HG03469 (cell line): Measurements from ENCODE around the gene FLAD1.

Source experiments
- ATAC-seq: cut with Tn5 transposase; IDR thresholded peaks from one replicate; pipeline ENCODE4 v1.9.1; 2021; ENCODE audit warnings: mild to moderate bottlenecking, moderate library complexity, moderate number of reproducible peaks; ENCODE audit not compliant: unreplicated experiment

The FLAD1 gene

GRCh38 chr1:154951901-154952657 lies 31.1 kb upstream of the FLAD1 start:
- no peak for ATAC-seq

- ATAC-seq = no peak
These were observed 30.5 kb upstream of the FLAD1 start for GRCh38 chr1:154952664-154953063.

DNA sequence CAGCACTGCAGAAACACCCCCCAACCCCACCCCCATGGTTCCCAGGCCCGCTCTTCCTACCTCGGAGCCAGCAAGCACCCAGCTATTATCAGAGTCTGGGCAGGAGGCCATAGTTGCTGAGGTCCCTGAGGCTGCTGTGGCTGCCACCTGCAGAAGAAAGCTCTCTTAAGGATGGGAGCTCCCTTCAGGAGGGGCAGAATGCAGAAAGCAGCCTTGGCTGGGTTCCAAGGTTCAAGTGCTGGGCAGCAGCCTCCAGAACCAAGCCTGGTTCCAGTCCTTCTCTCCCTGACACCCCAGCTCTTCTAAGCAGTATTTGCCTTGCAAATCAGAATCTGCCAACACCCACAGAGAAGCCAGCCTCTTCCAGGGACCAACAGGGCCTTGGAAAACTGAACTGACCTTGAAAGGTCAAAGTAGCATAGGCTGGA lies 29.5 kb upstream of the FLAD1 start:
- no peak for ATAC-seq

DNA sequence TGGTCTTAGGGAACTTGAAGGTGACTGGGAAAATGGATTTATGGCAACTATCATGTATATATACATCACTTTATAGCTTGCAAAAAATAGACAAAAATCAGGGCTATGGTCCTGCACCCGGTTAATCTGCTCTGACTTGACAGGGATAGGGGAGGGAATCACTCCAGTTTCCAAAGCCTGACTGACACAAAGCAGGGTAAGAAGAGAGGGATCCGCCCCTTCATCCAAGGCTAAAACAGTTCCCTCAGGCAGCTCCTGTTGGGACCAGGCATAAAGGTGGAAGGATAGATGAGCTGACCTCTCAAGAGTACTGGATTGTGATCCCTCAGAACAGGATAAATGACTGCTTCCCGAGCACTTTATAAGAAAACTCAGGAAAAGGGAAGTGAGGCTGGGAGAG lies 28.6 kb upstream of the FLAD1 start:
- no peak for ATAC-seq

- peak; percentile 30 for ATAC-seq
These were observed 28.0 kb upstream of the FLAD1 start for GRCh38 chr1:154955039-154955717.

DNA sequence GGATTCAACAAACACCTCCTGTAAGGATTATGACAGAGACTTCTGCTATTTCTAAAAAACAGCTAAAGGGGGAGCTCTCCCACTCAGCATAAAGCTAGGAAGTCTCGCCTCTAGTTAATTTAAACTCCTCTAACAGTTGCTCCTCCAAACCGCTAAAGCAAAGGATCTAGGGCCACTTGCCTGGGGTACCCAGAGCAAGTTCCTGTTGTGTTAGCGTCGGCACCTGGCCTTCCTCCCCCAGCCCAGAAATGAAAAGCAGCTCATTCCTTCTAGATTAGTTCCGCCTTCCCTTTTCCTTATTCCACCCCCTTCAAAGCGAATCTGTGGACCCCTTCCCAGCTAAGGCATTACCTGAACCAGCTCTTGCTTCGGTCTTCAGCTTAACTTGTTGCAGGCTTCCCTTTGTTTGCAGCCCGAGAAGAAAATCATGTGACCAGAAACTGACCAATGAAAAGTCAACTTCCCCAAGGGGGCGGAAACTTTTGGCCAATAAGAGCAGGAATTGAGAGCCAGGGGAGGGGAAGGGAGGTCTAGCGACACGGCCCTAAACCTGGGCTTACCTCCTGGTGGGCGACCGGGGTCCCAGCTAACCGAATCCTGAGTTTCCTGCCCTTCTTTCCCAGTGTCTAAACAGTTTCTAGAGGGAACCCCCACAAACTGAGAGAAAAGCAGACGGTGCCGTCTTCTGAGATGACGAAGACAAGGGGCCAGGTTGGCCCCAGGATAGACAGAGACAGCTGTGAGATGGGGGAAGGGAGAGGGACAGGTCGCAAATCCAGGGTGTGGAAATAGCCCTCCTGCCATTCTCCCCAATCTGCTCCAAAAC lies 27.2 kb upstream of the FLAD1 start, which contains the start of gene PBXIP1:
Gene PBXIP1, minus strand, starts transcription at position 382 of the 826 bp plus-strand sequence. CDS start 2,378 bp downstream, outside the sequence.
- peak; percentile 35 for ATAC-seq

GRCh38 chr1:154956544-154956941 lies 26.6 kb upstream of the FLAD1 start:
- no peak for ATAC-seq

GRCh38 chr1:154957091-154957657 lies 26.0 kb upstream of the FLAD1 start:
- no peak for ATAC-seq

DNA sequence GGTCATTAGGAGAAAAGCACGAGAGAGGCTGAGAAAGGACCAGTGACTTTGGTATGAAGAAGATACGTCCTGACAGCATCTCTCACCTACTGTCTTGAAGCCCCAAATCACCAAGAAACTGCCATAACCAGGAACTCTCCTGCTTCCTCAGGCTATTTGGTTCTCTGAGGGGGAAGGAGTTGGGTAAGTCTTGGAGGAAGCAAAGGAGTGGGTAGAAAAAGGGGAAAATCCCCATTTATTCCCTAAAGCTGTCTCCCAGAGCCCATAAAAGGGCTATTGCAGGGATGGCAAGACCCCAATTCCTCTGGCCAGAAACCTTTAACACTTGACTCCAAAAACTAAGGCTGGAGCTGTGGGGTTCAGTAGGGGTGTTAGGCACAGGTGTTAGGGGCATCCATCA lies 25.1 kb upstream of the FLAD1 start:
- no peak for ATAC-seq

- ATAC-seq = no peak
These were observed 24.3 kb upstream of the FLAD1 start for GRCh38 chr1:154958681-154959425.

GRCh38 chr1:154959426-154959780 lies 23.7 kb upstream of the FLAD1 start:
- ATAC-seq = no peak

DNA sequence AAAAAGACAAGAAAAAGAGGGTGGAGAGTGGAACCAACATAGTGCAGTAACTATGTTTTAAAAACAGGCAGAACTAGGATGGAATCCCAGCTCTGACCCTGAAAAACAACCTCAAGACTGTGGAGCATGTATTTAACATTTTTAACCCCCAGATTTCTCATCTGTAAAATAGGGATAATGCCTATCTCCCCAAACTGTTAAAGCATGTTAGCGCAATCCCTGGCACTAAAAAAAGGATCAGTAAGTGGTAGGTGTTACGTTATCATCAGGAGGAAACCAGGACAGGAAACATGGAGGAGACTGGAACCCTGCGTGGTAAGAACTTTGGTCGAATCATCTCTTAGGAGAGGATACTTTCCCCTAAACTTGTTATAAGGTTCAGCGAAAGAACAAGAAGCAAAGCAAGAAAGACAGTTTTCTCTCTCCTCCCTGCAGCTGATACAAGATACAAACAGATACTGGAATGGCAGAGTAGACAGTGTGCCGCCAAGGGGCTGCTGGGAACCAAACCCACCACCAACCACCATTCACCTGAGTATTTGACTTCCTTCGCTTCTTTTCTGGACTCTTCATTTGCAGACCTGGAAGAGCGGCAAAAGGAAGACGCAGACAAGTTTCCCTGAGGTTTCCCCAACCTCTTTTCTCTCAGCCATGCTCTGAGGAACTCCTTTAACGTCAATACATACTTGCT lies 22.6 kb upstream of the FLAD1 start:
- no peak for ATAC-seq

GRCh38 chr1:154961207-154962155 lies 21.7 kb upstream of the FLAD1 start, which contains the start of gene PYGO2:
PYGO2 (minus strand) TSS chr1:154961782; CDS start chr1:154961576, 206 bp downstream.
- peak; percentile 46 for ATAC-seq

DNA sequence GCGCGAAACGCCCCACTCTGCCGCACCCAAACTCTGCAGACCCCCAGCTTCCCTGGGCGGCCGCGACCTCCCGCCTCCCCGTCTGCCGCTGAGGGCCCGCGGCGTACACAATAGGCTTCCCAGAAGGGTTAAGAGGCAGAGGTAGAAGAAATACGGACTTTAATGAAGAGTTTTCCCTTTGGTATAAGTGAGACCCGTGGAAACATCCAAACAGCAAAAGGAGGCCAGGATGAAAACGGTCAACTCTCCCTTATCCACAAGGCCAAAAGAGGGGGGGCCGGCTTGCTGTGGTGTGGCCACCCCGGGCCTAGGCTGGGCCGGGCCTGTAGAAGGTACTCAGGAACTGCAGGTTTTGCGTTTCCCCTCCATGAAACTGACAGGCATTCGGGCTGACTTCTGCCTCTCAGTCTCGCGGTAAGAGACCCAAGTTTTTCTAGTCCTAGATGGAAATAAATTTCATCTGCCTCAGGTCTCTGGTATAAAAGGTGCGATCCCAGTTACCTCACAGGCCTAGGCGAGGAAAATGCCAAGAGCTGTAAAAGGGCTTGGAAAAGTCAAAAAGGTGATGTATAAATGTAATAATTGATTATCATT lies 20.9 kb upstream of the FLAD1 start:
- ATAC-seq = peak; percentile 19

GRCh38 chr1:154962795-154963330 lies 20.3 kb upstream of the FLAD1 start:
- no peak for ATAC-seq

GRCh38 chr1:154963643-154964042 lies 19.5 kb upstream of the FLAD1 start:
- no peak for ATAC-seq

DNA sequence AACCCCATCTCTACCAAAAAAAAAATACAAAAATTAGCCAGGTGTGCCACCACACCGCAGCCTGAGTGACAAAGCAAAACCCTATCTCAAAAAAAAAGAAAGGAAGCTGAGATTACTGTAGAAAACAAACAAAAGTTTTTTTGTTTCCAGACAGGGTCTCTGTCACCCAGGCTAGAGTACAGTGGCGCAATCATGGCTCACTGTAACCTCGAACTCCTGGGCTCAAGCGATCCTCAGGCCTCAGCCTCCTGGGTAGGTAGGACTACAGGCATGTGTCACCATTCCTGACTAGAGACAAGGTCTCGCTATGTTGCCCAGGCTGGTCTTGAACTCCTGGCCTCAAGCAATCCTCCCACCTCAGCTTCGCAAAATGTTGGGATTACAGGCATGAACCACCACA lies 18.8 kb upstream of the FLAD1 start:
- no peak for ATAC-seq

DNA sequence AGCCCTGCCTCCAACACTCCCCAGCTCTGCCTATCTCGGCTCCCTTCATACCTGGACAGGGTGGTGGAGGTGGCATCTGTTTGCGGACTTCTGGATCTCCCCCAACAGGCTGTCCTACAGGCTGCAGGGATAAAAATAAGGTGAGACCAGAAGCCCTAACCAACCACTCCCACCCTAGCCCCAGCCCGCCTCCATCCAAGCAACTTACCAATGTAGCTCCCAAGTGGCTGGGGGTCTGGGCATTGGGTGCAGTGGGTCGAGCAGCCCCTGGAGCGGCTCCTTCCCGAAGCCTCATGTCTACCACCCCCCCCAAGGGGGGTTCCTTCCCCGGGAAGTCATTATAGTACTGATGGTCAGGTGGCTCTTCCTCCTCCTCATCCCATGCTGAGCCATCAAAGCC lies 17.0 kb upstream of the FLAD1 start:
- no peak for ATAC-seq
